AG09309 (cell line): ENCODE data around the gene LACTBL1.

ENCODE experiments used
- DNase-seq: peaks from one replicate; pipeline ENCODE4 v3.0.0-alpha.2; 2010; ENCODE audit warnings: low read depth
- H3K4me3 ChIP-seq: 2 replicates; pipeline ENCODE4 v1.5.1; 2011; ENCODE audit warnings: mild to moderate bottlenecking, low read depth, low read length, moderate library complexity; ENCODE audit not compliant: control insufficient read depth
- TF ChIP-seq, protein P1 (sequence below): IDR thresholded peaks from 2 replicates; pipeline ENCODE4 v1.5.1; 2011; ENCODE audit warnings: mild to moderate bottlenecking, low read depth, low read length, inconsistent platforms; ENCODE audit not compliant: insufficient read depth, control insufficient read depth; ENCODE audit errors: missing control alignments

Gene LACTBL1

DNA sequence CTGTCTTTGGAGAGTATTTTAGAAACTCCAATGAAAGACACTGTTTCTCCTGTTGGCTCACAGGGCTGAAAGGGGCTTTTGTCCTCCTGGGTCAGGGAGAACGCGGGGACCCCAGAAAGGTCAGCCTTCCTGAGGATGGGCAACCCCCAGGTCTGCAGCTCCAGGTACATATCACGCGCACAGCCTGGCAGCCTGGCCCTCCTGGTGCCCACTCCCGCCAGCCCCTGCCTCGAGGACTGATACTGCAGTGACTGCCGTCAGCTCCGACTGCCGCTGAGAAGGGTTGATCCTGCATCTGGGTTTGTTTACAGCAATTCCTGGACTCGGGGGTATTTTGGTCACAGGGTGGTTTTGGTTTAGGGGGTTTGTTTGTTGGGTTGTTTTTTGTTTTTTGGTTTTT is 58.5 kb downstream of the LACTBL1 start:
- TF ChIP-seq, protein P1, sequence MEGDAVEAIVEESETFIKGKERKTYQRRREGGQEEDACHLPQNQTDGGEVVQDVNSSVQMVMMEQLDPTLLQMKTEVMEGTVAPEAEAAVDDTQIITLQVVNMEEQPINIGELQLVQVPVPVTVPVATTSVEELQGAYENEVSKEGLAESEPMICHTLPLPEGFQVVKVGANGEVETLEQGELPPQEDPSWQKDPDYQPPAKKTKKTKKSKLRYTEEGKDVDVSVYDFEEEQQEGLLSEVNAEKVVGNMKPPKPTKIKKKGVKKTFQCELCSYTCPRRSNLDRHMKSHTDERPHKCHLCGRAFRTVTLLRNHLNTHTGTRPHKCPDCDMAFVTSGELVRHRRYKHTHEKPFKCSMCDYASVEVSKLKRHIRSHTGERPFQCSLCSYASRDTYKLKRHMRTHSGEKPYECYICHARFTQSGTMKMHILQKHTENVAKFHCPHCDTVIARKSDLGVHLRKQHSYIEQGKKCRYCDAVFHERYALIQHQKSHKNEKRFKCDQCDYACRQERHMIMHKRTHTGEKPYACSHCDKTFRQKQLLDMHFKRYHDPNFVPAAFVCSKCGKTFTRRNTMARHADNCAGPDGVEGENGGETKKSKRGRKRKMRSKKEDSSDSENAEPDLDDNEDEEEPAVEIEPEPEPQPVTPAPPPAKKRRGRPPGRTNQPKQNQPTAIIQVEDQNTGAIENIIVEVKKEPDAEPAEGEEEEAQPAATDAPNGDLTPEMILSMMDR = no peak
- H3K4me3 ChIP-seq = no peak overlapping the region
- no peak for DNase-seq

DNA sequence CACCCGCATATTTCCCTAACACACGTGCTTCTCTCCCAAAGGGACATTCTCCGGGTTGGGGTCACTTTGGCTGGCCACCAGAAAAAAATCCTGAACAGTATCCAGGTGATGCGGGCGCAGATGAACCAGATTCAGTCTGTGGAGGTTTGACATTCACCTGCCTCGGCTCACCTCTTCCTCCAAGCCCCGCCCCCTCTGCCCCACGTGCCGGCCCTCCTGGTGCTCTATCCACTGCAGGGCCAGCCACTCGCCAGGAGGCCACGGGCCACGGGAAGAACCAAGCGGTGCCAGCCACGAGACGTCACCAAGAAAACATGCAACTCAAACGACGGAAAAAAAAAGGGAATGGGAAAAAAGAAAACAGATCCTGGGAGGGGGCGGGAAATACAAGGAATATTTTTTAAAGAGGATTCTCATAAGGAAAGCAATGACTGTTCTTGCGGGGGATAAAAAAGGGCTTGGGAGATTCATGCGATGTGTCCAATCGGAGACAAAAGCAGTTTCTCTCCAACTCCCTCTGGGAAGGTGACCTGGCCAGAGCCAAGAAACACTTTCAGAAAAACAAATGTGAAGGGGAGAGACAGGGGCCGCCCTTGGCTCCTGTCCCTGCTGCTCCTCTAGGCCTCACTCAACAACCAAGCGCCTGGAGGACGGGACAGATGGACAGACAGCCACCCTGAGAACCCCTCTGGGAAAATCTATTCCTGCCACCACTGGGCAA is 59.1 kb downstream of the LACTBL1 start:
- H3K4me3 ChIP-seq = no peak overlapping the region
- DNase-seq = no peak
- TF ChIP-seq, protein P1 = no peak

- TF ChIP-seq, protein P1 = no peak
- DNase-seq = no peak
- no peak overlapping the region for H3K4me3 ChIP-seq
Measured at GRCh38 chr1:22912311-22912710, 60.4 kb downstream of the LACTBL1 start.

DNA sequence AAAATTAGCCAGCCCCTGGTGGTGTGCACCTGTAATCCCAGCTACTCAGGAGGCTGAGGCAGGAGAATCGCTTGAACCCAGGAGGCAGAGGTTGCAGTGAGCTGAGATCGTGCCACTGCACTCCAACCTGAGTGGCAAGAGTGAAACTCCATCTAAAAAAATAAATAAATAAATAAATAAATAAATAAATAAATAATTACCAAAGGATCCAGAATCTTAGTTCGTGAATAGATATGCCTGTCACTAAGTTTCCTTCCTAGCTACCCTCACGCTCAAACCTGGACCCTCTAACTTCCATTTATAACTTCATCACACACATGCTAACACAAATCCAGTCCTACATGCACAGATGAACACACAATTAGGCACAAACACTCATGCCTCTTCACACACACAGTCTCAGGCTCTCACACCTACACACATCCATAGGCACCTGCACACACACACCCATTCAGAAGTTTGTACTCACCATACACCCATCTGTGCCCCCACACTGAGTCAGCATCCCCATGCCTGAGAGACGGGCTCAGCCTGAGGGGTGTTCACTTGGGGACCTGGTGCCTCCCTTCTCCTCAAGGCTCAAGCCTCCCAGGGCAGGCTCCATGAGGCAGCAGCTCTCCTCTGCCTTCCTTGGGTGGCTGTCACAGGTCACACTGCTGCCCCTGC is 61.5 kb downstream of the LACTBL1 start:
- no peak overlapping the region for H3K4me3 ChIP-seq
- TF ChIP-seq, protein P1 = no peak
- no peak for DNase-seq

- H3K4me3 ChIP-seq = no peak overlapping the region
- TF ChIP-seq, protein P1 = no peak
- no peak for DNase-seq
Measured at GRCh38 chr1:22910286-22910685, 62.4 kb downstream of the LACTBL1 start.

- TF ChIP-seq, protein P1 = no peak
- H3K4me3 ChIP-seq = no peak overlapping the region
- no peak for DNase-seq
Measured at GRCh38 chr1:22908880-22909426, 63.7 kb downstream of the LACTBL1 start.
